ENCODE measurements around the gene GOLGA3. TPM values are rescaled to one million over a fixed set of nuclear protein-coding genes. Genes with fewer than 3 reads are reported as not detected.

Gene GOLGA3
- total RNA-seq, 2 experiments from 2014 or later, result 43.9 to 51.4 TPM

DNA sequence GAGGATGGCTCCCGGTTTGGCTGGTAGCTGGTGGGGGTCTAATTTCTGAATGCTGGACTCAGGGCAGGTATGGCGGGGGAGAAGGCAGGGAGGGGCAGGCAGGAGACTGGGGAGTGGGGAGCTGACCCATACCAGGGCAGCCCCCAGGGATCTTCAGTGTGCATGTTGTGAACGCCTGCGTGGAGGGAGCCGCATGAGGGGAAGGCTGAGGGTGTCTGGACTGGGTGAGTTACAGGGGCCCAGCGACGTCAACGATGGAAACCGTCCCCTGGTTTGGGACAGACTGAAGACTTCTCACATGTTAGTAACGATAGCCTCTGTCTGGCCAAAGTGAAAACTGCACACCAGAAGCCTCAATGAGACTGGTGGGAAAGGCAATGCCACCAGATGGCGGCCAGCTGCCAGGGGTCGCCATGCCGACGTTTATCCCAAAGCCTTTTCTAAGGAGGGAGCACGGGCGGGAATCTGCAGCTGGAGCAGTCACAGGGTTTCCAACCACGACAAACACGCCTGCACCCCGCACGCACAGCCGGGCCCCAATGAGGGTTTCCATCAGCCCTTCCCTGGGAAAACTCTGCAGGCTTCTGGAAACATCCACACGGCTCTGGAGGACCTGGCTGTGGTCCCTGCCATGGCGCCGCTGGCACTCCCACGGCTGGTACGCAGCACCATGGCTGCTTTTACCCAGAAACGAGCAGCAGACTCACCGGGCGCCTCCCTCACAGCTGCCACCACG lies 104.0 kb downstream of the GOLGA3 start:
- Mint-ChIP-seq H3K27ac (no peak overlapping the region), H3K9me3 (peaks cover 2% of the 10 kb centered on the region), H3K4me3 (no peak overlapping the region), H3K27me3 (no peaks in the 10 kb centered on the region), H3K4me1 (peaks cover 2% of the 10 kb centered on the region), H3K36me3 (ENCODE audit: low read depth) (peaks cover 68% of the 10 kb centered on the region)
- no peak for DNase-seq
- POLR2A ChIA-PET, result no interaction called here
- CTCF ChIA-PET, result no interaction called here

DNA sequence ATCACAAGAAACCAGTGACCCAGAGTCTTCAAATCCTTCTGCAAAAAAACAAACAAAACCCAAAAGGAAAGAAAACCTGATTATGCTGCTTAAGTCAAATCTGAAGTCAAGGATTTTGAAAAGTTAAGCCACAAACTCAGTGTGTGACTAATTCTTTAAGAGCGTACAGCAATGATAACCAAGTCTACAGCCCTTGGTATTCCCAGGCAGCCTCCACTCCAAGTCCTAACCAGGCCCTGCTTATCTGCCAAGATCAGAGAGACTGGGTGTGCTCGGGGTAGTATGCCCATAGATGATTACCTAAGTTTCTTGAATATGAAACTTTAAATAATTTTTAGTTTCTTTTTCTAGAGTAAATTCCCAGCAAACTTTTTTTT lies 104.9 kb downstream of the GOLGA3 start:
- DNase-seq, result no peak
- Mint-ChIP-seq H3K27ac (no peak overlapping the region), H3K27me3 (no peaks in the 10 kb centered on the region), H3K4me3 (no peak overlapping the region), H3K4me1 (peaks cover 1% of the 10 kb centered on the region), H3K36me3 (ENCODE audit: low read depth) (peaks cover 70% of the 10 kb centered on the region), H3K9me3 (peaks cover 1% of the 10 kb centered on the region)
- ChIA-PET CTCF (no interaction called here), POLR2A (no interaction called here)

DNA sequence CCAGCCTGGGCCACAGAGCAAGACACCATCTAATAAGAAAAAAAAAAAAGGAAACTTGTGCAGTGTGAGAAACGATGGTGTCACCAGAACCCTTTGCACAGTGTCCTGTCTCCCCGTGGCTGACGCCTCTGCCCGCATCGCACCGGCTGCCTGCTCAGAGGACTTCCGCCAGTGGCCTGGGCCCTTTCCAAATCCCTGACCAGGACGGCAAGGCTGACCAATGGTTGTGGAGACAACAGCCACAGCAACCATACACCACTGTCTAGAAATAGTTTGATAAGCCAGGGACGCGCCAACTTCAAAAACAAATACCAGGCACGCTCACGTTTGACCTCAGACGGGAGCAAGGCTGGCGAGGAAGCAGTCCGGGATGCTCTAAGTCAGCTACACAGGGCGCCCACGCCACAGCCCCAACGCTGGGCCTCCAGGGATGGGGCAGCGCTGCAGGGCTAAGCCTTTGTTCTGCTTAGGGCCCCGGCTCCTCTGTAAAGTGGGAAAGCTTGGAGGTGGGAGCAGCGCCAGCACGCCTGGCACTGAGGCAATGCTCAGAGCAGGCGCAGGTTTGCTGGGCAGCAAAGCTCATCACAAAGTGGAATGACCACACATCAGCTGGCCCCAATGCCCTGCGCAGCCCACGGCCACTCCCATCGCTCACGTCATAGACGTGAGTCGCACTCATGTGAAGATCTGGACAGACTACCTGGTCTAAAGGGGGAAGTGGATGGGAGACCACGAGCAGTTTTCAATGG lies 105.5 kb downstream of the GOLGA3 start:
- Mint-ChIP-seq H3K27ac (no peak overlapping the region), H3K4me3 (no peak overlapping the region)

DNA sequence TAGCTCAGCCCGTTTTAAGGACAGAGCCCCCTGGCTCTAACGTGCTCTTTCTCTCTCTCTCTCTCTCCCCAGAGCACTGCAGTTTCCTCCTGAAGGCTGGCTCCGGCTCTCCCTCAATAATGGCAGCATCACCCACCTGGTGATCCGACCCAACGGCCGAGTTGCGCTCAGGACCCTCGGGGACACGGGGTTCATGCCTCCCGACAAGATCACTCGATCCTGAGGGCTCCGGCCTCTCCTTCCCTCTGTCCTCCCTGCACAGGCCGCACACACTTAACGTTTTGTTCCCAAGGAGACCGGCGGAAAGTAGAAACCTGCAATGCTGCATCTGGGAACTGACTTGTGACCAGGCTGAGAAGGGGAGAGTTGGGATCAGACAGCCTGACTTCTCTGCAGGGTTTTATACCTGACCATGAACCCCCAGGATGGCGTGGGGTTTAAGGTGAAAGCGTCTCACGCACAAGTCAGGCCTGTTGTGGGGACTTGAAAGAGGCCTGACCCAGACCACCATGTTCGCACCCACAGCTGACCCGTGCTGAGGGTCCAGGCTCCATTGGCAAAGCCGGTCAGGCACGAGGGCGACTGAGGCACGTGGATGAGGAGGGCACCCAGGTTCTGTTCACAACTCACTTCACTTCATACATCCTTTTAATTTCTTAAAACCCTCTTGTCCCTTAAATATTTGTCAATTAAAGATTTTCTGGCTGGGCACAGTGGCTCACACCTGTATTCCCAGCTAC lies 107.9 kb downstream of the GOLGA3 start:
- POLR2A ChIA-PET, result no interaction called here

More for the DNA sequence above, 105.5 kb downstream of the GOLGA3 start:
- peaks cover 67% of the 10 kb centered on the region for H3K36me3 Mint-ChIP-seq (ENCODE audit: low read depth)
- POLR2A ChIA-PET, result no interaction called here
- no peaks in the 10 kb centered on the region for H3K4me1 Mint-ChIP-seq
- no peaks in the 10 kb centered on the region for H3K27me3 Mint-ChIP-seq
- H3K9me3 Mint-ChIP-seq, result no peaks in the 10 kb centered on the region
- CTCF ChIA-PET, result no interaction called here
- no peak for DNase-seq

DNA sequence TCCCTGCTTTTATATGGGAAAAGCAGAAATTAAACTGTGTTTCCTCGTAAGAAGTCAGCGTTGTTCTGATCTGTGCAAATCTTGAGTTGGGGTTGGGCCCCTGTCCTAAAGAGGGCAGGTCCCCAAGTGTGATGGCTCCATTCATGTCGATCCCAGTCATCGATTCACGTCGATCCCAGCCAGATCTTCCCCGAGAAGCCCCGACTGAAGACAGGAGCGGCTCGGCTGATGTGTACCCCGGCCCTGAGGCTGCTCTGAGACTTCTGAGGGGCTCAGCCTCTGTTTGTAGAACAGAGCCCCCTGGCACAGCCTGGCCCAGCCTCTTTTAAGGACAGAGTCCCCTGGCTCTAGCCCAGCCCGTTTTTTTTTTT lies 108.7 kb downstream of the GOLGA3 start:
- Mint-ChIP-seq H3K27ac (no peak overlapping the region), H3K4me3 (no peak overlapping the region), H3K9me3 (no peaks in the 10 kb centered on the region), H3K36me3 (ENCODE audit: low read depth) (peaks cover 46% of the 10 kb centered on the region), H3K4me1 (no peaks in the 10 kb centered on the region), H3K27me3 (no peaks in the 10 kb centered on the region)
- CTCF ChIA-PET, result no interaction called here
- POLR2A ChIA-PET, result no interaction called here
- no peak for DNase-seq

More for the DNA sequence above, 107.9 kb downstream of the GOLGA3 start:
- Mint-ChIP-seq H3K9me3 (no peaks in the 10 kb centered on the region), H3K4me1 (no peaks in the 10 kb centered on the region), H3K36me3 (ENCODE audit: low read depth) (peaks cover 54% of the 10 kb centered on the region), H3K27ac (no peak overlapping the region), H3K27me3 (no peaks in the 10 kb centered on the region), H3K4me3 (no peak overlapping the region)
- no peak for DNase-seq
- CTCF ChIA-PET, result no interaction called here

- no peak overlapping the region for H3K27ac Mint-ChIP-seq
- no peaks in the 10 kb centered on the region for H3K27me3 Mint-ChIP-seq
- DNase-seq, result no peak
- CTCF ChIA-PET, result no interaction called here
- peaks cover 3% of the 10 kb centered on the region for H3K4me1 Mint-ChIP-seq
- H3K36me3 Mint-ChIP-seq (ENCODE audit: low read depth), result peaks cover 46% of the 10 kb centered on the region
- H3K4me3 Mint-ChIP-seq, result no peak overlapping the region
- no peaks in the 10 kb centered on the region for H3K9me3 Mint-ChIP-seq
- POLR2A ChIA-PET, result interaction anchor here (0.6 kb wide), 1 partner anchor 11 kb away, joined by 3 read pairs; no protein-coding TSS in a partner anchor
Measured at GRCh38 chr12:132719141-132719953, 109.3 kb downstream of the GOLGA3 start.

Other genes starting within 250 kb of the GOLGA3 start
- gene LRCOL1, start 218.3 kb downstream of the GOLGA3 start, total RNA-seq, result not detected
- gene P2RX2, start 210.1 kb downstream of the GOLGA3 start, total RNA-seq, result not detected
- 100 to 1,000 TPM; 167 to 176 TPM for gene POLE, start 141.5 kb downstream of the GOLGA3 start, total RNA-seq
- gene PXMP2, start 141.3 kb downstream of the GOLGA3 start, total RNA-seq, result 10 to 100 TPM; 35.9 to 38.9 TPM
- gene PGAM5, start 118.0 kb downstream of the GOLGA3 start, total RNA-seq, result 10 to 100 TPM; 46.4 to 48.7 TPM
- gene ANKLE2, start 67.0 kb downstream of the GOLGA3 start, total RNA-seq, result 10 to 100 TPM; 86.6 to 95.5 TPM
- 10 to 100 TPM; 71.4 to 88.9 TPM for gene CHFR, start 58.7 kb upstream of the GOLGA3 start, total RNA-seq
- gene ZNF605, start 127.4 kb upstream of the GOLGA3 start, total RNA-seq, result 10 to 100 TPM; 11.5 to 12.4 TPM
- 10 to 100 TPM; 14.0 to 20.2 TPM for gene ZNF26, start 157.5 kb upstream of the GOLGA3 start, total RNA-seq
- gene ZNF84, start 208.6 kb upstream of the GOLGA3 start, total RNA-seq, result 10 to 100 TPM; 22.7 to 23.6 TPM

Data from activated CD4-positive, alpha-beta T cell treated with anti-CD3 and anti-CD28 coated beads, Interleukin-2, amount 10 ng/mL, durations not matched to agents 7 days and 5 days (primary cell).